IMR-90 (cell line): ENCODE measurements around the gene RAPSN. TPM values are rescaled to one million over a fixed set of nuclear protein-coding genes. Genes with fewer than 3 reads are reported as not detected.
A peak's percentile ranks its signal among the peaks of the same experiment; 100 is the strongest.

ENCODE experiments used
- ATAC-seq: fragments of 200-7000 bp; cut with Tn5 transposase; 2 replicates; pipeline ENCODE4 v1.9.1; 2020; ENCODE audit warnings: low read depth, mild to moderate bottlenecking, moderate library complexity
- BruUV-seq: library from RNA; stranded (reverse); fragments of 400-500 nt; replicated peaks from 2 replicates; lab custom pipeline; 2021; lab: Mats Ljungman, UMichigan
- CTCF ChIA-PET: fragments of 300-600 bp; formaldehyde crosslinking; extraction: SDS; loops from one replicate; lab custom pipeline; 2021; ENCODE audit warnings: antibody characterized with exemption; lab: Yijun Ruan, JAX
- POLR2A ChIA-PET: fragments of 300-600 bp; sonication (Branson Sonifier 250); formaldehyde crosslinking; loops from one replicate; lab custom pipeline; 2022; ENCODE audit warnings: antibody characterized with exemption; ENCODE audit not compliant: unreplicated experiment; lab: Charles Lee
- DNase-seq: peaks from one replicate; pipeline ENCODE4 v3.0.0; 2013
- H2AFZ ChIP-seq: replicated peaks from 2 replicates; pipeline ENCODE3; 2013; ENCODE audit warnings: low read length, mild to moderate bottlenecking; ENCODE audit not compliant: poor library complexity
- H2AK5ac ChIP-seq: 2 replicates; pipeline ENCODE4 v1.6.1; 2013; ENCODE audit warnings: low read depth, low read length, inconsistent platforms
- H2AK9ac ChIP-seq: replicated peaks from 2 replicates; pipeline ENCODE3; 2013; ENCODE audit warnings: mild to moderate bottlenecking, low read depth, low read length, moderate library complexity; ENCODE audit not compliant: poor library complexity
- H2BK120ac ChIP-seq: 2 replicates; pipeline ENCODE4 v1.6.1; 2013; ENCODE audit warnings: low read depth, low read length, inconsistent platforms
- H2BK15ac ChIP-seq: 3 replicates; pipeline ENCODE4 v1.6.1; 2013; ENCODE audit warnings: low read depth, low read length, inconsistent platforms
- H2BK20ac ChIP-seq: 2 replicates; pipeline ENCODE4 v1.6.1; 2013; ENCODE audit warnings: low read depth, mild to moderate bottlenecking, inconsistent platforms, low read length, moderate library complexity
- H2BK5ac ChIP-seq: 2 replicates; pipeline ENCODE4 v1.6.1; 2013; ENCODE audit warnings: mild to moderate bottlenecking, low read depth, low read length, inconsistent platforms; ENCODE audit not compliant: poor library complexity, severe bottlenecking
- H3K14ac ChIP-seq: replicated peaks from 2 replicates; pipeline ENCODE4 v1.6.1; 2013; ENCODE audit warnings: low read depth, low read length, inconsistent platforms
- H3K18ac ChIP-seq: 2 replicates; pipeline ENCODE4 v1.6.1; 2013; ENCODE audit warnings: low read depth, low read length, control low read depth
- H3K23ac ChIP-seq: 2 replicates; pipeline ENCODE4 v1.6.1; 2013; ENCODE audit warnings: low read depth, low read length, inconsistent platforms
- H3K27ac ChIP-seq: 2 replicates; pipeline ENCODE4 v1.5.1; 2013; ENCODE audit warnings: mild to moderate bottlenecking, control low read depth, low read length; ENCODE audit not compliant: insufficient read depth
- H3K27me3 ChIP-seq: 2 replicates; pipeline ENCODE4 v1.6.1; 2013; ENCODE audit warnings: low read length; ENCODE audit not compliant: control insufficient read depth, insufficient read depth
- H3K36me3 ChIP-seq: 2 replicates; pipeline ENCODE4 v1.6.1; 2013; ENCODE audit warnings: low read length, mixed read lengths; ENCODE audit not compliant: control insufficient read depth, insufficient read depth
- H3K4ac ChIP-seq: 2 replicates; pipeline ENCODE4 v1.6.1; 2013; ENCODE audit warnings: low read depth, low read length, inconsistent platforms
- H3K4me1 ChIP-seq: 2 replicates; pipeline ENCODE4 v1.6.1; 2013; ENCODE audit warnings: low read length, mixed read lengths; ENCODE audit not compliant: control insufficient read depth, insufficient read depth
- H3K4me2 ChIP-seq: 2 replicates; pipeline ENCODE4 v1.6.1; 2013; ENCODE audit warnings: low read depth, mild to moderate bottlenecking, control low read depth, low read length, moderate library complexity
- H3K4me3 ChIP-seq: 2 replicates; pipeline ENCODE4 v1.5.1; 2013; ENCODE audit warnings: low read depth, mild to moderate bottlenecking, control low read depth, low read length, moderate library complexity; ENCODE audit not compliant: insufficient read depth
- H3K56ac ChIP-seq: 2 replicates; pipeline ENCODE4 v1.6.1; 2013; ENCODE audit warnings: low read length, inconsistent platforms; ENCODE audit not compliant: insufficient read depth; ENCODE audit errors: extremely low read depth
- H3K79me1 ChIP-seq, 2 experiments: 2 replicates each; pipeline ENCODE4 v1.6.1; 2013; ENCODE audit warnings: low read length in 2 of 2, inconsistent platforms in 1 of 2, low read depth in 1 of 2
- H3K9ac ChIP-seq: 2 replicates; pipeline ENCODE4 v1.6.1; 2013; ENCODE audit warnings: low read depth, low read length, control low read depth
- H3K9me1 ChIP-seq: 2 replicates; pipeline ENCODE4 v1.6.1; 2013; ENCODE audit warnings: low read length, inconsistent platforms; ENCODE audit not compliant: insufficient read depth
- H3K9me3 ChIP-seq: 2 replicates; pipeline ENCODE4 v1.6.1; 2013; ENCODE audit warnings: low read length; ENCODE audit not compliant: control insufficient read depth, insufficient read depth
- H4K20me1 ChIP-seq: 2 replicates; pipeline ENCODE4 v1.6.1; 2013; ENCODE audit warnings: low read length, inconsistent platforms; ENCODE audit not compliant: insufficient read depth
- H4K5ac ChIP-seq: 2 replicates; pipeline ENCODE4 v1.6.1; 2013; ENCODE audit warnings: mild to moderate bottlenecking, low read depth, low read length, control low read depth
- H4K8ac ChIP-seq, 2 experiments: 2 replicates each; pipeline ENCODE4 v1.6.1; 2013; ENCODE audit warnings: low read depth in 2 of 2, low read length in 2 of 2, control low read depth in 1 of 2, inconsistent platforms in 1 of 2
- H4K91ac ChIP-seq: 2 replicates; pipeline ENCODE4 v1.6.1; 2013; ENCODE audit warnings: low read depth, low read length, inconsistent platforms; ENCODE audit not compliant: insufficient read depth
- BHLHE40 ChIP-seq: fragments of 150-350 bp; IDR thresholded peaks from 2 replicates; pipeline ENCODE4 v1.6.1; 2016; ENCODE audit warnings: mild to moderate bottlenecking, low read depth, low read length
- CEBPB ChIP-seq: IDR thresholded peaks from 2 replicates; pipeline ENCODE4 v1.6.1; 2012; ENCODE audit warnings: low read depth, low read length, improper control_type of control experiment
- CHD1 ChIP-seq: IDR thresholded peaks from 2 replicates; pipeline ENCODE4 v1.6.1; 2012; ENCODE audit warnings: low read depth, low read length, improper control_type of control experiment
- CTCF ChIP-seq: conservative IDR thresholded peaks from 2 replicates; pipeline ENCODE4 v1.5.1; 2012; ENCODE audit warnings: mild to moderate bottlenecking, low read depth, low read length, improper control_type of control experiment
- ELK1 ChIP-seq: fragments of 150-350 bp; IDR thresholded peaks from 2 replicates; pipeline ENCODE4 v1.6.1; 2016; ENCODE audit warnings: low read depth, mild to moderate bottlenecking, low read length, moderate library complexity, borderline replicate concordance
- FOS ChIP-seq: fragments of 150-350 bp; IDR thresholded peaks from 2 replicates; pipeline ENCODE4 v1.6.1; 2016; ENCODE audit warnings: low read depth, low read length
- MAFK ChIP-seq: IDR thresholded peaks from 2 replicates; pipeline ENCODE4 v1.6.1; 2012; ENCODE audit warnings: low read depth, low read length, improper control_type of control experiment
- MAZ ChIP-seq: IDR thresholded peaks from 2 replicates; pipeline ENCODE4 v1.6.1; 2012; ENCODE audit warnings: low read depth, mild to moderate bottlenecking, low read length, improper control_type of control experiment, moderate library complexity, borderline replicate concordance
- MXI1 ChIP-seq: IDR thresholded peaks from 2 replicates; pipeline ENCODE4 v1.6.1; 2012; ENCODE audit warnings: low read depth, mild to moderate bottlenecking, low read length, moderate library complexity, borderline replicate concordance
- NFE2L2 ChIP-seq: fragments of 150-350 bp; IDR thresholded peaks from 2 replicates; pipeline ENCODE4 v1.6.1; 2016; ENCODE audit warnings: low read depth, mild to moderate bottlenecking, low read length
- POLR2A ChIP-seq: IDR thresholded peaks from 2 replicates; pipeline ENCODE4 v1.6.1; 2012; ENCODE audit warnings: mild to moderate bottlenecking, low read depth, low read length
- RAD21 ChIP-seq: IDR thresholded peaks from 2 replicates; pipeline ENCODE4 v1.6.1; 2012; ENCODE audit warnings: low read length, improper control_type of control experiment
- RFX5 ChIP-seq: IDR thresholded peaks from 2 replicates; pipeline ENCODE4 v1.8.0; 2012; ENCODE audit warnings: low read depth, mild to moderate bottlenecking, low read length, moderate library complexity
- SMC3 ChIP-seq: fragments of 150-350 bp; IDR thresholded peaks from 2 replicates; pipeline ENCODE4 v1.6.1; 2016; ENCODE audit warnings: low read depth, mild to moderate bottlenecking, antibody characterized with exemption, low read length, moderate library complexity
- USF2 ChIP-seq: fragments of 150-350 bp; IDR thresholded peaks from 2 replicates; pipeline ENCODE4 v1.6.1; 2017; ENCODE audit warnings: mild to moderate bottlenecking, antibody characterized with exemption, low read length, low read depth
- WGBS, 2 experiments: methylation state at CpG; one replicate each; pipeline versions ENCODE4 v1.1.5 to v1.1.7; 2013; ENCODE audit warnings: missing lambda C conversion rate in 2 of 2; ENCODE audit not compliant: insufficient read length in 1 of 2; ENCODE audit errors: extremely low coverage in 2 of 2; 5-methylcytosine and 5-hydroxymethylcytosine counted together
- dilution Hi-C: fragments of 300-500 bp; cut with HindIII; formaldehyde crosslinking; loops from one replicate; pipeline ENCODE4 v1.14.3; 2018; ENCODE audit warnings: low sequenced_read_pairs; ENCODE audit not compliant: unreplicated experiment
- in situ Hi-C: fragments of 300-500 bp; cut with MboI; formaldehyde crosslinking; loops from 3 replicates; pipeline ENCODE4 v1.14.3; 2019; ENCODE audit warnings: low sequenced_read_pairs, inconsistent platforms, mixed read lengths
- intact Hi-C: fragments of 100-400 bp; cut with micrococcal nuclease; formaldehyde crosslinking; loops from 2 replicates; pipeline ENCODE4 v1.10.0; 2022
- polyA plus RNA-seq, 3 experiments: library from polyadenylated mRNA; depleted of rRNA; stranded (reverse); fragments of >200 nt; gene quantifications; 2 replicates each; pipeline ENCODE4 v1.2.3, GENCODE V29; 2012; ENCODE audit warnings: low replicate concordance in 1 of 3
- total RNA-seq: library from RNA; depleted of rRNA; stranded (reverse); fragments of >200 nt; gene quantifications from 2 replicates; pipeline ENCODE4 v1.2.3, GENCODE V29; 2012

RAPSN gene
- total and polyA plus RNA-seq, 2 of the 4 experiments (the other 2 are of a cell fraction) = 0.03 TPM; not detected in 1

DNA sequence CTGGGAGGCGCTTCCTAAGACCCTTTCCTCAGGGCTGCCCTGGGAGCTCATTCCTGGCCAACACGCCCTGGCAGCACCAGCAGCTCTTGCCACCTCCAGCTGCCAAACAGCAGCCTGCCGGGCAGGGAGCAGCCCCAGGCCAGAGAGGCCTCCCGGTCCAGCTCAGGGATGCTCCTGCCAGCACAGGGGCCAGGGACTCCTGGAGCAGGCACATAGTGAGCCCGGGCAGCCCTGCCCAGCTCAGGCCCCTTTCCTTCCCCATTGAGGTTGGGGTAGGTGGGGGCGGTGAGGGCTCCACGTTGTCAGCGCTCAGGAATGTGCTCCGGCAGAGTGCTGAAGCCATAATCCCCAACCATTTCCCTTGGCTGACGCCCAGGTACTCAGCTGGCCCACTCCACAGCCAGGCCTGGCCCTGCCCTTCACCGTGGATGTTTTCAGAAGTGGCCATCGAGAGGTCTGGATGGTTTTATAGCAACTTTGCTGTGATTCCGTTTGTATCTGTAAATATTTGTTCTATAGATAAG is 32.9 kb downstream of the RAPSN start:
- H3K9me3 ChIP-seq = no peaks in the 10 kb centered on the region
- peak overlapping the region; percentile 93 for H2AK9ac ChIP-seq
- peak overlapping the region; percentile 80 for H4K5ac ChIP-seq
- peaks cover 74% of the 10 kb centered on the region for H3K36me3 ChIP-seq
- peak overlapping the region; percentile 57 for H3K9ac ChIP-seq
- dilution Hi-C loops = no loop called here
- H2AFZ ChIP-seq = peak overlapping the region; percentile 16
- H3K9me1 ChIP-seq = peaks cover 6% of the 10 kb centered on the region; the same call in 1 of the 2 replicates
- BruUV-seq = TSS peak; percentile 63
- intact Hi-C loops = no loop called here
- peak overlapping the region; percentile 85 for H2BK20ac ChIP-seq
- peaks cover 27 to 67% of the 10 kb centered on the region in 2 experiments; a peak in 3 of 4 replicates for H3K79me1 ChIP-seq
- peak overlapping the region; percentile 99 for H3K27ac ChIP-seq
- CTCF ChIA-PET = interaction anchor here (0.6 to 0.9 kb wide), 2 partner anchors 42 to 202 kb away, joined by 3 read pairs; no protein-coding TSS in a partner anchor
- POLR2A ChIA-PET = interaction anchor here (0.6 kb wide), 1 partner anchor 11 kb away, joined by 3 read pairs; no protein-coding TSS in a partner anchor
- H3K4me1 ChIP-seq = peaks cover 42% of the 10 kb centered on the region
- no peak overlapping the region for H3K4me3 ChIP-seq
- peak overlapping the region; percentile 99 for H2AK5ac ChIP-seq
- peak overlapping the region; percentile 9; the same call in 1 of the 2 replicates for H3K4me2 ChIP-seq
- WGBS, 2 experiments = 14% methylated on average over 1 of the region's 13 CpGs; no CpG with 5 or more reads in 1 of the 2 experiments
- peak overlapping the region; percentile 99 for H2BK5ac ChIP-seq
- no peaks in the 10 kb centered on the region for H3K27me3 ChIP-seq
- H2BK15ac ChIP-seq = peak overlapping the region; percentile 60; the same call in 2 of the 3 replicates
- H4K8ac ChIP-seq = peak overlapping the region; percentile 37 to 93; a peak in 3 of 4 replicates
- ATAC-seq (peak; percentile 80), DNase-seq (peak; percentile 96)
- peak overlapping the region; percentile 72 for H3K18ac ChIP-seq
- peak overlapping the region; percentile 93 for H2BK120ac ChIP-seq
- in situ Hi-C loops = no loop called here
- peak overlapping the region; percentile 82 for H3K14ac ChIP-seq
- H3K23ac ChIP-seq = peak overlapping the region; percentile 82
- H4K20me1 ChIP-seq = peaks cover 17% of the 10 kb centered on the region; the same call in 1 of the 2 replicates
- peak overlapping the region; percentile 70 for H3K56ac ChIP-seq
- H3K4ac ChIP-seq = peak overlapping the region; percentile 94
- H4K91ac ChIP-seq = peak overlapping the region; percentile 91
- TF ChIP-seq MXI1 (peak; percentile 65; the same call in 1 of the 2 replicates), FOS (peak; percentile 52), USF2 (no peak), CHD1 (no peak), BHLHE40 (no peak; the same call in 1 of the 2 replicates), ELK1 (no peak), POLR2A (no peak), CEBPB (no peak), RFX5 (no peak), MAFK (no peak), NFE2L2 (no peak), MAZ (peak; percentile 93), SMC3 (peak; percentile 12; the same call in 1 of the 2 replicates), CTCF (no peak), RAD21 (no peak)
